KMS-11 (cell line): ENCODE data around the gene APBB1IP.

Experiments
- H2AFZ ChIP-seq: fragments of 200-600 bp; sonication (generic); 2 replicates; pipeline ENCODE4 v1.6.1; 2016; ENCODE audit warnings: antibody characterized with exemption, mixed run types, low read depth
- H3K27ac ChIP-seq: fragments of 200-600 bp; sonication (generic); 2 replicates; pipeline ENCODE4 v1.6.1; 2016; ENCODE audit warnings: mild to moderate bottlenecking, mixed run types
- H3K27me3 ChIP-seq: fragments of 200-600 bp; sonication (generic); 2 replicates; pipeline ENCODE4 v1.6.1; 2017; ENCODE audit warnings: mild to moderate bottlenecking, low read depth, mixed run types, moderate library complexity; ENCODE audit not compliant: insufficient read depth
- H3K36me3 ChIP-seq: fragments of 200-600 bp; sonication (generic); 2 replicates; pipeline ENCODE4 v1.6.1; 2017; ENCODE audit warnings: mild to moderate bottlenecking, mixed run types; ENCODE audit not compliant: insufficient read depth
- H3K4me1 ChIP-seq: fragments of 200-600 bp; sonication (generic); 2 replicates; pipeline ENCODE4 v1.6.1; 2016; ENCODE audit warnings: mild to moderate bottlenecking, low read depth, mixed run types; ENCODE audit not compliant: poor library complexity, severe bottlenecking
- H3K4me2 ChIP-seq: fragments of 200-600 bp; sonication (generic); 2 replicates; pipeline ENCODE4 v1.7.0; 2016; ENCODE audit warnings: mild to moderate bottlenecking, mixed run types
- H3K4me3 ChIP-seq: fragments of 200-600 bp; sonication (generic); IDR thresholded peaks from 2 replicates; pipeline ENCODE4 v1.6.1; 2017; ENCODE audit warnings: low read depth, low read length, mixed read lengths; ENCODE audit not compliant: insufficient read depth
- H3K79me2 ChIP-seq: fragments of 200-600 bp; sonication (generic); 2 replicates; pipeline ENCODE4 v1.6.1; 2016; ENCODE audit warnings: low read depth, mixed run types; ENCODE audit not compliant: insufficient read depth
- H3K9ac ChIP-seq: fragments of 200-600 bp; sonication (generic); 2 replicates; pipeline ENCODE4 v1.6.1; 2016; ENCODE audit warnings: mild to moderate bottlenecking, mixed run types
- H4K20me1 ChIP-seq: fragments of 200-600 bp; sonication (generic); 2 replicates; pipeline ENCODE4 v1.6.1; 2016; ENCODE audit warnings: mild to moderate bottlenecking, mixed run types; ENCODE audit not compliant: insufficient read depth
- TF ChIP-seq, protein P1 (sequence below): fragments of 200-600 bp; sonication (generic); conservative IDR thresholded peaks from 2 replicates; pipeline ENCODE4 v1.6.1; 2017; ENCODE audit warnings: low read depth, mild to moderate bottlenecking, antibody characterized with exemption, low read length, moderate library complexity, mixed read lengths

Gene APBB1IP

DNA sequence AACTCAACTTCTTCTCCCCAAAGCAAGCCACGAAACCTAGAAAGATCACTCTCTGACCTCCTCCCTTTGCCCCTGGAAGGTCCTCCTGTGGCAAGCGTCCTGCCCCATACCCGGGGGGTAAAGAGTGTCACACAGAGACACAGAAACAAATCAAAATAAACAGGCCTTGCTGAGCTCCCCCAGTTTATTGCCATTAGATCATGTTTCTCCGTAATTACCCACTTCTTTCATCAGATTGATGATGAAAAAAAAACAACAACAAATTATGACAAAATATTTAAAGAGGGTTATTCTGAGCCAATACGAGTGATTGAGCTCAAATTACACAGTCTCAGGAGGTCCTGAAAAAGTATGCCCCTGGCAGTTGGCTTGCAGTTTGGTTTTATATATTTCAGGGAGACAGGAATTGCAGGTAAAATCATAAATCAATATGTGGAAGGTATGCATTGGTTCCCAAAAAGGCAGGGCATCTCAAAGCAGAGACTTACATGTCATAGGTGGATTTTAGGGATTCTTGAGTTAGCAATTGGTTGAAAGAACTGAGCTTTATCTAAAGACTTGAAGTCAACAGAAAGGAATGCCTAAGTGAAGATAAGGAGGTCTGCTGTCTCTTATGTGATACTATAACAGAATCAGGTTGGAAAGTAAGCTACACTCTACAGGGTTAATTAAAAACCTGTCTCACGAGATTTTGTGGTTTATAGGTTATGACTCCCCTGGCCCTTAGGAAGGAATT is 86.2 kb downstream of the APBB1IP start:
- no peaks in the 10 kb centered on the region for H3K79me2 ChIP-seq
- H3K4me3 ChIP-seq = no peak overlapping the region
- no peaks in the 10 kb centered on the region for H3K4me1 ChIP-seq
- TF ChIP-seq, protein P1, sequence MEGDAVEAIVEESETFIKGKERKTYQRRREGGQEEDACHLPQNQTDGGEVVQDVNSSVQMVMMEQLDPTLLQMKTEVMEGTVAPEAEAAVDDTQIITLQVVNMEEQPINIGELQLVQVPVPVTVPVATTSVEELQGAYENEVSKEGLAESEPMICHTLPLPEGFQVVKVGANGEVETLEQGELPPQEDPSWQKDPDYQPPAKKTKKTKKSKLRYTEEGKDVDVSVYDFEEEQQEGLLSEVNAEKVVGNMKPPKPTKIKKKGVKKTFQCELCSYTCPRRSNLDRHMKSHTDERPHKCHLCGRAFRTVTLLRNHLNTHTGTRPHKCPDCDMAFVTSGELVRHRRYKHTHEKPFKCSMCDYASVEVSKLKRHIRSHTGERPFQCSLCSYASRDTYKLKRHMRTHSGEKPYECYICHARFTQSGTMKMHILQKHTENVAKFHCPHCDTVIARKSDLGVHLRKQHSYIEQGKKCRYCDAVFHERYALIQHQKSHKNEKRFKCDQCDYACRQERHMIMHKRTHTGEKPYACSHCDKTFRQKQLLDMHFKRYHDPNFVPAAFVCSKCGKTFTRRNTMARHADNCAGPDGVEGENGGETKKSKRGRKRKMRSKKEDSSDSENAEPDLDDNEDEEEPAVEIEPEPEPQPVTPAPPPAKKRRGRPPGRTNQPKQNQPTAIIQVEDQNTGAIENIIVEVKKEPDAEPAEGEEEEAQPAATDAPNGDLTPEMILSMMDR = no peak
- H3K4me2 ChIP-seq = no peak overlapping the region
- H3K27ac ChIP-seq = no peak overlapping the region
- H3K27me3 ChIP-seq = no peaks in the 10 kb centered on the region
- no peaks in the 10 kb centered on the region for H4K20me1 ChIP-seq
- H3K9ac ChIP-seq = no peak overlapping the region
- no peaks in the 10 kb centered on the region for H3K36me3 ChIP-seq
- no peak overlapping the region for H2AFZ ChIP-seq

DNA sequence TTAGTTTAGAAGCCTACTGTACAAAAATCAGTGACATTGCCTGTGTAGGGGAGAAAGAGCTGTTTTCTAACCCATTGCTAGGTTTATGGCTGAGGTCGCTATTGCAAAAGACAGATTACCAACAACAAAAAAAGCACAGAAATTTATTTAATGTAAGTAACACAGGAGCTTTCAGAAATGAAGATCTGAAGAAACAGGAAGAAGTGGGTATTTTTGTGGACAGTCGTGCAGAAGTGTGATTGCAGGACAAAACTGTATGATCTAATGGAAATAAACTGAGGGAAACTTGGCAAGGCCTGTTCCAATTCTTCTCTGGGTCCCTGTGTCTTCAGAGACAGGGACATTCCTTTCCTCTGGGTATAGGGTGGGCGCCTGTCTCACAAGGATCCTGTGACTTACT is 87.4 kb downstream of the APBB1IP start:
- H3K79me2 ChIP-seq = no peaks in the 10 kb centered on the region
- no peak overlapping the region for H3K4me3 ChIP-seq
- no peaks in the 10 kb centered on the region for H3K4me1 ChIP-seq
- no peak overlapping the region for H3K9ac ChIP-seq
- no peaks in the 10 kb centered on the region for H3K36me3 ChIP-seq
- H3K4me2 ChIP-seq = no peak overlapping the region
- H2AFZ ChIP-seq = no peak overlapping the region
- TF ChIP-seq, protein P1 = no peak
- H3K27me3 ChIP-seq = no peaks in the 10 kb centered on the region
- no peaks in the 10 kb centered on the region for H4K20me1 ChIP-seq
- no peak overlapping the region for H3K27ac ChIP-seq

DNA sequence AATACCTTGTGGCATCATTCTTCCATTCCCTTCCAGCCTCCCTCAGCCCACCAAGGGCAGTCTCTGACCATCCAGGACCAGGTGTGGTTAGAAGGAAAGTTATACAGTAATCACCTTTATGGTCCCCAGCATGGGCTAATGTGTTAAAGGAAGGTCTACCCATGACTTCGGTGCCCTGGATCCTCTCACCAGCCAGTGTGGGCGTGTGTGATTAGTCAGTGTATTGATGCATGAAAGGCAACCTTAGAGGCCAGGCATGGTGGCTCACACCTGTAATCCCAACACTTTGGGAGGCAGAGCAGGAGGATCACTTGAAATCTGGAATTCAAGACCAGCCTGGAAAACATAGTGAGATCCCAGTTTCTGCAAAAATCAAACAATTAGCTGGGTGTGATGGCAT is 88.9 kb downstream of the APBB1IP start:
- Histone ChIP-seq H3K36me3 (no peaks in the 10 kb centered on the region), H3K27me3 (no peaks in the 10 kb centered on the region), H3K79me2 (no peaks in the 10 kb centered on the region), H4K20me1 (no peaks in the 10 kb centered on the region), H3K4me2 (no peak overlapping the region), H2AFZ (no peak overlapping the region), H3K9ac (no peak overlapping the region), H3K4me3 (no peak overlapping the region), H3K27ac (no peak overlapping the region), H3K4me1 (no peaks in the 10 kb centered on the region)
- TF ChIP-seq, protein P1 = no peak

DNA sequence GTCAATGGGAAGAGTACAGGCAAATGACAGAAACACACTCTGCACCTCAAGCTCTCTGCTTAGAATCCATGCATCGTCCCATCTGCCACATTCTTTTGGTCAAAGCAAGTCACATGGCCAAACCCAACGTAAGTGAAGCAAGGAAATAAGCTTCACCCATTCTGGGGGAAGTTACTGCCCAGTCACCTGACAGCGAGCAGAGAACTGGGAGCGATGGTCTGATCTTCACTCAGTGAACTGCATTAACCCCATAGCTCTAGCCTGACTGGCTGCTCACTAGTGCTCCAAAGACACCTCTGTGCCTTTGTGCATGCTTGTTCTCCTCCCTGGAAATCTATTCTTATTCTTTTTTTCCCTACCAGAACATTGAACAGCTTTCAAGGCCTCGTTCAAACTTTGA is 89.9 kb downstream of the APBB1IP start:
- H3K4me2 ChIP-seq = no peak overlapping the region
- H3K9ac ChIP-seq = no peak overlapping the region
- no peaks in the 10 kb centered on the region for H3K4me1 ChIP-seq
- TF ChIP-seq, protein P1 = no peak
- H2AFZ ChIP-seq = no peak overlapping the region
- no peaks in the 10 kb centered on the region for H3K79me2 ChIP-seq
- H4K20me1 ChIP-seq = no peaks in the 10 kb centered on the region
- H3K4me3 ChIP-seq = no peak overlapping the region
- H3K27me3 ChIP-seq = no peaks in the 10 kb centered on the region
- H3K27ac ChIP-seq = no peak overlapping the region
- H3K36me3 ChIP-seq = no peaks in the 10 kb centered on the region
